Brain pericyte (primary cell): Measurements from ENCODE around the gene IL17D.

Source experiments
- DNase-seq: peaks from one replicate; pipeline ENCODE4 v3.0.0-alpha.2; 2012; ENCODE audit warnings: low read depth, low spot score

IL17D gene

GRCh38 chr13:20691616-20692015 is 11.9 kb upstream of the IL17D start:
- no peak for DNase-seq

GRCh38 chr13:20696073-20696472 is 7.4 kb upstream of the IL17D start:
- no peak for DNase-seq

GRCh38 chr13:20699715-20700114 is 3.8 kb upstream of the IL17D start:
- DNase-seq = no peak

- no peak for DNase-seq
Observed at GRCh38 chr13:20700288-20700687, 3.2 kb upstream of the IL17D start.

- no peak for DNase-seq
Observed at GRCh38 chr13:20701461-20701860, 2.0 kb upstream of the IL17D start.

- no peak for DNase-seq
Observed at GRCh38 chr13:20702530-20702914, 977 bp upstream of the IL17D start.

- DNase-seq = no peak
Observed at GRCh38 chr13:20703780-20704458, 420 bp downstream of the IL17D start.

GRCh38 chr13:20704459-20705069 is 1.1 kb downstream of the IL17D start:
- no peak for DNase-seq

- no peak for DNase-seq
Observed at GRCh38 chr13:20706661-20707060, 3.2 kb downstream of the IL17D start.

- DNase-seq = no peak
Observed at GRCh38 chr13:20708216-20708615, 4.7 kb downstream of the IL17D start.

- DNase-seq = no peak
Observed at GRCh38 chr13:20709369-20709768, 5.9 kb downstream of the IL17D start.

- DNase-seq = no peak
Observed at GRCh38 chr13:20709782-20710181, 6.3 kb downstream of the IL17D start.

- no peak for DNase-seq
Observed at GRCh38 chr13:20711301-20712044, 8.0 kb downstream of the IL17D start.

GRCh38 chr13:20713014-20713376 is 9.5 kb downstream of the IL17D start:
- DNase-seq = no peak

GRCh38 chr13:20713751-20714150 is 10.3 kb downstream of the IL17D start:
- no peak for DNase-seq

GRCh38 chr13:20714161-20714560 is 10.7 kb downstream of the IL17D start:
- DNase-seq = no peak

GRCh38 chr13:20714563-20715329 is 11.2 kb downstream of the IL17D start:
- peak; percentile 76 for DNase-seq

- DNase-seq = no peak
Observed at GRCh38 chr13:20715330-20715712, 11.8 kb downstream of the IL17D start.

- no peak for DNase-seq
Observed at GRCh38 chr13:20716951-20717350, 13.5 kb downstream of the IL17D start.

GRCh38 chr13:20717581-20718542 is 14.4 kb downstream of the IL17D start:
- no peak for DNase-seq

GRCh38 chr13:20718958-20719566 is 15.6 kb downstream of the IL17D start:
- no peak for DNase-seq
